MM.1S (cell line): ENCODE results near the gene WNT2B.

ENCODE experiments used
- CTCF ChIP-seq: fragments of 300-600 bp; sonication (generic); IDR thresholded peaks from 2 replicates; pipeline ENCODE4 v1.5.1; 2016; ENCODE audit warnings: antibody characterized with exemption, low read length, mixed read lengths
- EZH2phosphoT487 ChIP-seq: fragments of 300-600 bp; sonication (generic); IDR thresholded peaks from 2 replicates; pipeline ENCODE4 v1.6.1; 2018; ENCODE audit warnings: antibody characterized with exemption, low read length

GRCh38 chr1:112528076-112528475 is 19.3 kb downstream of the WNT2B start:
- TF ChIP-seq CTCF (no peak), EZH2phosphoT487 (no peak)
